IMR-90 (cell line): ENCODE measurements around the gene MUSTN1. TPM values are rescaled to one million over a fixed set of nuclear protein-coding genes. Genes with fewer than 3 reads are reported as not detected.

Experiments
- ATAC-seq: fragments of 200-7000 bp; cut with Tn5 transposase; 2 replicates; pipeline ENCODE4 v1.9.1; 2020; ENCODE audit warnings: low read depth, mild to moderate bottlenecking, moderate library complexity
- BruUV-seq: library from RNA; stranded (reverse); fragments of 400-500 nt; replicated peaks from 2 replicates; lab custom pipeline; 2021; lab: Mats Ljungman, UMichigan
- CTCF ChIA-PET: fragments of 300-600 bp; formaldehyde crosslinking; extraction: SDS; loops from one replicate; lab custom pipeline; 2021; ENCODE audit warnings: antibody characterized with exemption; lab: Yijun Ruan, JAX
- POLR2A ChIA-PET: fragments of 300-600 bp; sonication (Branson Sonifier 250); formaldehyde crosslinking; loops from one replicate; lab custom pipeline; 2022; ENCODE audit warnings: antibody characterized with exemption; ENCODE audit not compliant: unreplicated experiment; lab: Charles Lee
- DNase-seq: peaks from one replicate; pipeline ENCODE4 v3.0.0; 2013
- H2AFZ ChIP-seq: replicated peaks from 2 replicates; pipeline ENCODE3; 2013; ENCODE audit warnings: low read length, mild to moderate bottlenecking; ENCODE audit not compliant: poor library complexity
- H2AK5ac ChIP-seq: 2 replicates; pipeline ENCODE4 v1.6.1; 2013; ENCODE audit warnings: low read depth, low read length, inconsistent platforms
- H2AK9ac ChIP-seq: replicated peaks from 2 replicates; pipeline ENCODE3; 2013; ENCODE audit warnings: mild to moderate bottlenecking, low read depth, low read length, moderate library complexity; ENCODE audit not compliant: poor library complexity
- H2BK120ac ChIP-seq: 2 replicates; pipeline ENCODE4 v1.6.1; 2013; ENCODE audit warnings: low read depth, low read length, inconsistent platforms
- H2BK15ac ChIP-seq: 3 replicates; pipeline ENCODE4 v1.6.1; 2013; ENCODE audit warnings: low read depth, low read length, inconsistent platforms
- H2BK20ac ChIP-seq: 2 replicates; pipeline ENCODE4 v1.6.1; 2013; ENCODE audit warnings: low read depth, mild to moderate bottlenecking, inconsistent platforms, low read length, moderate library complexity
- H2BK5ac ChIP-seq: 2 replicates; pipeline ENCODE4 v1.6.1; 2013; ENCODE audit warnings: mild to moderate bottlenecking, low read depth, low read length, inconsistent platforms; ENCODE audit not compliant: poor library complexity, severe bottlenecking
- H3K14ac ChIP-seq: replicated peaks from 2 replicates; pipeline ENCODE4 v1.6.1; 2013; ENCODE audit warnings: low read depth, low read length, inconsistent platforms
- H3K18ac ChIP-seq: 2 replicates; pipeline ENCODE4 v1.6.1; 2013; ENCODE audit warnings: low read depth, low read length, control low read depth
- H3K23ac ChIP-seq: 2 replicates; pipeline ENCODE4 v1.6.1; 2013; ENCODE audit warnings: low read depth, low read length, inconsistent platforms
- H3K27ac ChIP-seq: 2 replicates; pipeline ENCODE4 v1.5.1; 2013; ENCODE audit warnings: mild to moderate bottlenecking, control low read depth, low read length; ENCODE audit not compliant: insufficient read depth
- H3K27me3 ChIP-seq: 2 replicates; pipeline ENCODE4 v1.6.1; 2013; ENCODE audit warnings: low read length; ENCODE audit not compliant: control insufficient read depth, insufficient read depth
- H3K36me3 ChIP-seq: 2 replicates; pipeline ENCODE4 v1.6.1; 2013; ENCODE audit warnings: low read length, mixed read lengths; ENCODE audit not compliant: control insufficient read depth, insufficient read depth
- H3K4ac ChIP-seq: 2 replicates; pipeline ENCODE4 v1.6.1; 2013; ENCODE audit warnings: low read depth, low read length, inconsistent platforms
- H3K4me1 ChIP-seq: 2 replicates; pipeline ENCODE4 v1.6.1; 2013; ENCODE audit warnings: low read length, mixed read lengths; ENCODE audit not compliant: control insufficient read depth, insufficient read depth
- H3K4me2 ChIP-seq: 2 replicates; pipeline ENCODE4 v1.6.1; 2013; ENCODE audit warnings: low read depth, mild to moderate bottlenecking, control low read depth, low read length, moderate library complexity
- H3K4me3 ChIP-seq: 2 replicates; pipeline ENCODE4 v1.5.1; 2013; ENCODE audit warnings: low read depth, mild to moderate bottlenecking, control low read depth, low read length, moderate library complexity; ENCODE audit not compliant: insufficient read depth
- H3K56ac ChIP-seq: 2 replicates; pipeline ENCODE4 v1.6.1; 2013; ENCODE audit warnings: low read length, inconsistent platforms; ENCODE audit not compliant: insufficient read depth; ENCODE audit errors: extremely low read depth
- H3K79me1 ChIP-seq, 2 experiments: 2 replicates each; pipeline ENCODE4 v1.6.1; 2013; ENCODE audit warnings: low read length in 2 of 2, inconsistent platforms in 1 of 2, low read depth in 1 of 2
- H3K9ac ChIP-seq: 2 replicates; pipeline ENCODE4 v1.6.1; 2013; ENCODE audit warnings: low read depth, low read length, control low read depth
- H3K9me1 ChIP-seq: 2 replicates; pipeline ENCODE4 v1.6.1; 2013; ENCODE audit warnings: low read length, inconsistent platforms; ENCODE audit not compliant: insufficient read depth
- H3K9me3 ChIP-seq: 2 replicates; pipeline ENCODE4 v1.6.1; 2013; ENCODE audit warnings: low read length; ENCODE audit not compliant: control insufficient read depth, insufficient read depth
- H4K20me1 ChIP-seq: 2 replicates; pipeline ENCODE4 v1.6.1; 2013; ENCODE audit warnings: low read length, inconsistent platforms; ENCODE audit not compliant: insufficient read depth
- H4K5ac ChIP-seq: 2 replicates; pipeline ENCODE4 v1.6.1; 2013; ENCODE audit warnings: mild to moderate bottlenecking, low read depth, low read length, control low read depth
- H4K8ac ChIP-seq, 2 experiments: 2 replicates each; pipeline ENCODE4 v1.6.1; 2013; ENCODE audit warnings: low read depth in 2 of 2, low read length in 2 of 2, control low read depth in 1 of 2, inconsistent platforms in 1 of 2
- H4K91ac ChIP-seq: 2 replicates; pipeline ENCODE4 v1.6.1; 2013; ENCODE audit warnings: low read depth, low read length, inconsistent platforms; ENCODE audit not compliant: insufficient read depth
- CHD1 ChIP-seq: IDR thresholded peaks from 2 replicates; pipeline ENCODE4 v1.6.1; 2012; ENCODE audit warnings: low read depth, low read length, improper control_type of control experiment
- NFE2L2 ChIP-seq: fragments of 150-350 bp; IDR thresholded peaks from 2 replicates; pipeline ENCODE4 v1.6.1; 2016; ENCODE audit warnings: low read depth, mild to moderate bottlenecking, low read length
- WGBS, 2 experiments: methylation state at CpG; one replicate each; pipeline versions ENCODE4 v1.1.5 to v1.1.7; 2013; ENCODE audit warnings: missing lambda C conversion rate in 2 of 2; ENCODE audit not compliant: insufficient read length in 1 of 2; ENCODE audit errors: extremely low coverage in 2 of 2; 5-methylcytosine and 5-hydroxymethylcytosine counted together
- dilution Hi-C: fragments of 300-500 bp; cut with HindIII; formaldehyde crosslinking; loops from one replicate; pipeline ENCODE4 v1.14.3; 2018; ENCODE audit warnings: low sequenced_read_pairs; ENCODE audit not compliant: unreplicated experiment
- in situ Hi-C: fragments of 300-500 bp; cut with MboI; formaldehyde crosslinking; loops from 3 replicates; pipeline ENCODE4 v1.14.3; 2019; ENCODE audit warnings: low sequenced_read_pairs, inconsistent platforms, mixed read lengths
- intact Hi-C: fragments of 100-400 bp; cut with micrococcal nuclease; formaldehyde crosslinking; loops from 2 replicates; pipeline ENCODE4 v1.10.0; 2022
- polyA plus RNA-seq, 3 experiments: library from polyadenylated mRNA; depleted of rRNA; stranded (reverse); fragments of >200 nt; gene quantifications; 2 replicates each; pipeline ENCODE4 v1.2.3, GENCODE V29; 2012; ENCODE audit warnings: low replicate concordance in 1 of 3
- total RNA-seq: library from RNA; depleted of rRNA; stranded (reverse); fragments of >200 nt; gene quantifications from 2 replicates; pipeline ENCODE4 v1.2.3, GENCODE V29; 2012

Gene MUSTN1
- total and polyA plus RNA-seq, 2 of the 4 experiments (the other 2 are of a cell fraction), result not detected

- H4K20me1 ChIP-seq, result no peaks in the 10 kb centered on the region
- peaks cover 27% of the 10 kb centered on the region; the same call in 1 of the 2 replicates for H3K27me3 ChIP-seq
- POLR2A ChIA-PET, result interaction anchor here (0.5 kb wide), 1 partner anchor 10 kb away, joined by 3 read pairs; no protein-coding TSS in a partner anchor
- TF ChIP-seq CHD1 (no peak), NFE2L2 (no peak)
- no peak for DNase-seq
- no peak overlapping the region for H4K5ac ChIP-seq
- BruUV-seq, result no TSS peak
- H3K27ac ChIP-seq, result no peak overlapping the region
- H3K56ac ChIP-seq, result no peak overlapping the region
- no peak overlapping the region for H2BK5ac ChIP-seq
- intact Hi-C loops, result no loop called here
- H3K36me3 ChIP-seq, result no peaks in the 10 kb centered on the region
- H3K9me3 ChIP-seq, result no peaks in the 10 kb centered on the region
- H3K9me1 ChIP-seq, result no peaks in the 10 kb centered on the region
- no peak overlapping the region for H2AK5ac ChIP-seq
- no peak overlapping the region for H3K4me3 ChIP-seq
- no peak overlapping the region for H3K14ac ChIP-seq
- ATAC-seq, result no peak
- no peak overlapping the region for H2AK9ac ChIP-seq
- dilution Hi-C loops, result no loop called here
- H3K18ac ChIP-seq, result no peak overlapping the region
- H3K9ac ChIP-seq, result no peak overlapping the region
- H2BK120ac ChIP-seq, result no peak overlapping the region
- no peak overlapping the region for H4K91ac ChIP-seq
- CTCF ChIA-PET, result no interaction called here
- no peak overlapping the region for H2BK15ac ChIP-seq
- no peak overlapping the region for H4K8ac ChIP-seq
- no peak overlapping the region for H3K23ac ChIP-seq
- H3K79me1 ChIP-seq, result no peaks in the 10 kb centered on the region
- peaks cover 1% of the 10 kb centered on the region; the same call in 1 of the 2 replicates for H3K4me1 ChIP-seq
- WGBS, 2 experiments, result 100% methylated on average over 2 of the region's 9 CpGs; no CpG with 5 or more reads in 1 of the 2 experiments
- in situ Hi-C loops, result no loop called here
- no peak overlapping the region for H3K4ac ChIP-seq
- no peak overlapping the region for H2BK20ac ChIP-seq
- H3K4me2 ChIP-seq, result no peak overlapping the region
- H2AFZ ChIP-seq, result no peak overlapping the region
These were observed 40.9 kb downstream of the MUSTN1 start for GRCh38 chr3:52793702-52794611.
